GM03348 (cell line): ENCODE data around the gene HAS3.
"Not testable (repeated sequence)": the region's sequence is repeated elsewhere in the genome, so short reads cannot be mapped to it uniquely, and the experiment has no call there.

Source experiments
- DNase-seq: peaks from one replicate; pipeline ENCODE4 v3.0.0; 2012; ENCODE audit warnings: low spot score

HAS3 gene

GRCh38 chr16:69149621-69150020, 44.2 kb downstream of the HAS3 start:
- DNase-seq: not testable (repeated sequence)

GRCh38 chr16:69150146-69150865, 44.9 kb downstream of the HAS3 start:
- DNase-seq: peak; percentile 79

GRCh38 chr16:69157196-69157595, 51.7 kb downstream of the HAS3 start:
- no peak for DNase-seq

GRCh38 chr16:69160192-69160591, 54.7 kb downstream of the HAS3 start:
- no peak for DNase-seq

GRCh38 chr16:69165584-69165983, 60.1 kb downstream of the HAS3 start:
- DNase-seq: no peak

- DNase-seq: peak; percentile 70
Measured at GRCh38 chr16:69166221-69166833, 60.9 kb downstream of the HAS3 start.

- no peak for DNase-seq
Measured at GRCh38 chr16:69166946-69167930, 61.8 kb downstream of the HAS3 start.
